Measurements from ENCODE around the gene SULT4A1. TPM values are rescaled to one million over a fixed set of nuclear protein-coding genes. Genes with fewer than 3 reads are reported as not detected.

SULT4A1 gene
- polyA plus RNA-seq, 3 donors: not detected

DNA sequence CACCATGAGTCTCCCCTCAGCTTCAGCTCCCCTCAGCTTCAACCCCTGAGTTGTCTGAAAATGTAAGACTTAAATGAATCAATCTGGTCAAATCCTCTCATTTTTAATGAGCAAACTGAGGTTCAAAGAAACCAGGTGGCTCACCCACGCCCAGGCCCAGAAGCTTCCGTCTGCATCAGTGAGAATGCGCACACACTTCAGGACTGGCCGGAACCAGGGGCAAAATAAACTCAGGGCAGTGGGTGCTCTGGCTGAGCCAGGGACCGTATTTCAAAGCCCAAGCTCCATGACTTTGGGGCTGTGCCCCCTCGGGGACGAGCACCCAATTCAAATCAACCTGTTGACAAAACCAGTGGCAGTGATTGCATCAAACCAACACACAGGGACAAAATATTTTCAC, 3.1 kb downstream of the SULT4A1 start:
- WGBS (ENCODE audit: insufficient coverage): 84% methylated on average over 6 of the region's 7 CpGs
- Mint-ChIP-seq H3K9me3 (peaks cover 0 to 22% (median 10%) of the 10 kb centered on the region in 7 donors), H3K36me3 (peaks cover 0 to 4% of the 10 kb centered on the region in 2 donors), H3K4me3 (no peak overlapping the region), H3K27me3 (ENCODE audit: low read depth in 3 of 3) (peaks cover 33 to 48% (median 38%) of the 10 kb centered on the region in 3 donors), H3K27ac (no peak overlapping the region), H3K4me1 (no peaks in the 10 kb centered on the region)
- H3K4me2 ChIP-seq (replicated peaks; ENCODE audit: extremely low read depth, low read length, poor library complexity, severe bottlenecking): no peak overlapping the region
- peaks cover 17 to 31% of the 10 kb centered on the region in 2 donors for H3K27me3 ChIP-seq (ENCODE audit: control insufficient read depth in 2 of 2, insufficient read depth in 2 of 2, low read length in 2 of 2)
- H3K9ac ChIP-seq (ENCODE audit: insufficient read depth, low read length, poor library complexity, severe bottlenecking): no peak overlapping the region
- DNase-seq: no peak
- H3K27ac ChIP-seq (ENCODE audit: low read depth in 1 of 2, low read length in 2 of 2): no peak overlapping the region
- no peaks in the 10 kb centered on the region for H3K79me2 ChIP-seq (ENCODE audit: insufficient read depth, low read length)
- H3K36me3 ChIP-seq (replicated peaks in 1 of 2; ENCODE audit: control insufficient read depth in 1 of 2, insufficient read depth in 2 of 2, low read length in 2 of 2): no peaks in the 10 kb centered on the region
- H4K20me1 ChIP-seq (ENCODE audit: insufficient read depth, low read length): no peaks in the 10 kb centered on the region
- TF ChIP-seq, protein P1, sequence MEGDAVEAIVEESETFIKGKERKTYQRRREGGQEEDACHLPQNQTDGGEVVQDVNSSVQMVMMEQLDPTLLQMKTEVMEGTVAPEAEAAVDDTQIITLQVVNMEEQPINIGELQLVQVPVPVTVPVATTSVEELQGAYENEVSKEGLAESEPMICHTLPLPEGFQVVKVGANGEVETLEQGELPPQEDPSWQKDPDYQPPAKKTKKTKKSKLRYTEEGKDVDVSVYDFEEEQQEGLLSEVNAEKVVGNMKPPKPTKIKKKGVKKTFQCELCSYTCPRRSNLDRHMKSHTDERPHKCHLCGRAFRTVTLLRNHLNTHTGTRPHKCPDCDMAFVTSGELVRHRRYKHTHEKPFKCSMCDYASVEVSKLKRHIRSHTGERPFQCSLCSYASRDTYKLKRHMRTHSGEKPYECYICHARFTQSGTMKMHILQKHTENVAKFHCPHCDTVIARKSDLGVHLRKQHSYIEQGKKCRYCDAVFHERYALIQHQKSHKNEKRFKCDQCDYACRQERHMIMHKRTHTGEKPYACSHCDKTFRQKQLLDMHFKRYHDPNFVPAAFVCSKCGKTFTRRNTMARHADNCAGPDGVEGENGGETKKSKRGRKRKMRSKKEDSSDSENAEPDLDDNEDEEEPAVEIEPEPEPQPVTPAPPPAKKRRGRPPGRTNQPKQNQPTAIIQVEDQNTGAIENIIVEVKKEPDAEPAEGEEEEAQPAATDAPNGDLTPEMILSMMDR (IDR thresholded peaks at IDR 0.05): no peak
- no peaks in the 10 kb centered on the region for H3K4me1 ChIP-seq (ENCODE audit: control insufficient read depth in 1 of 2, insufficient read depth in 2 of 2, low read length in 2 of 2)
- no peak overlapping the region for H2AFZ ChIP-seq (ENCODE audit: insufficient read depth, low read depth, low read length, poor library complexity, severe bottlenecking)
- intact Hi-C loops (cut with micrococcal nuclease): no loop called here
- no peak overlapping the region for H3K4me3 ChIP-seq (replicated peaks in 1 of 3; ENCODE audit: low read depth in 2 of 3, low read length in 3 of 3)
- no peaks in the 10 kb centered on the region for H3K9me3 ChIP-seq (replicated peaks in 1 of 2; ENCODE audit: control insufficient read depth in 1 of 2, insufficient read depth in 1 of 2, low read length in 2 of 2)

DNA sequence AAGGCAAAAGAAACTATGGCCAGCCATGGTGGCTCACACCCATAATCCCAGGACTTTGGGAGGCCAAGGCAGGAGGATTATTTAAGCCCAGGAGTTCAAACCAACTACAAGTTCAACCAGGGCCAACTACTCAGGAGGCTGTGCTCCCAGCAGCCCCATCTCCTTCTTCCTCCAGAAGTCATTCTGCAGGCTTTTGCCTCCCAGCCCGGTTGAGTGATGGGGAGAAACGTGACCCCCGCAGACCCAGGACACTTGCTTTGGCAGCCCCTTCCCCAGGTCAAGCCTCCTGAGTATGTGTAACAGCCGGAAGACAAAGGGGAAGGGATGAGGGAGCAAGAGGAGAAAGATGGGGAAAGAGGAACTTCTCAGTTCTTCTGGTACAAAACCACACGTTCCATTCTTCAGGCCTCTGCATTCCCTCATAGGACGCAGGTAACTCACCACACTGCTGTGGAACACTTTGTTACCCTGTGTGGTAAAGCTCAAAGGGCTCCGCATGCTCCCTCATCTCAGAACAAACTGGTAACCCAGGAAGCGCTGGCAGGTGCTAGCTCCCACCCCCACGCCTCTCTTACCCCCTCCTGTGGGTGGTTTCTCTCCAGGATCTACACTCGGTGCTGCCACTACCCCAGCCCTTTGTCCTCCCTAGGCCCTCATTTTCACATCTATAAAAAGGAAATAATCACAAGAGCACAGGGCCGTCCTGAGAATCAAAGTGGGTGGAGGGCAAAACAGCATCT, 4.0 kb downstream of the SULT4A1 start:
- peaks cover 0 to 22% (median 10%) of the 10 kb centered on the region in 7 donors for H3K9me3 Mint-ChIP-seq
- WGBS (ENCODE audit: insufficient coverage): 14% methylated on average over 2 of the region's 11 CpGs

More for the DNA sequence above, 4.0 kb downstream of the SULT4A1 start:
- Histone ChIP-seq H3K27me3 (ENCODE audit: control insufficient read depth in 2 of 2, insufficient read depth in 2 of 2, low read length in 2 of 2) (peaks cover 9 to 22% of the 10 kb centered on the region in 2 donors), H4K20me1 (ENCODE audit: insufficient read depth, low read length) (no peaks in the 10 kb centered on the region), H3K79me2 (ENCODE audit: insufficient read depth, low read length) (no peaks in the 10 kb centered on the region), H3K36me3 (replicated peaks in 1 of 2; ENCODE audit: control insufficient read depth in 1 of 2, insufficient read depth in 2 of 2, low read length in 2 of 2) (no peaks in the 10 kb centered on the region), H3K27ac (ENCODE audit: low read depth in 1 of 2, low read length in 2 of 2) (no peak overlapping the region), H3K9me3 (replicated peaks in 1 of 2; ENCODE audit: control insufficient read depth in 1 of 2, insufficient read depth in 1 of 2, low read length in 2 of 2) (no peaks in the 10 kb centered on the region), H3K4me3 (replicated peaks in 1 of 3; ENCODE audit: low read depth in 2 of 3, low read length in 3 of 3) (no peak overlapping the region), H3K4me2 (replicated peaks; ENCODE audit: extremely low read depth, low read length, poor library complexity, severe bottlenecking) (no peak overlapping the region), H3K9ac (ENCODE audit: insufficient read depth, low read length, poor library complexity, severe bottlenecking) (no peak overlapping the region), H2AFZ (ENCODE audit: insufficient read depth, low read depth, low read length, poor library complexity, severe bottlenecking) (no peak overlapping the region), H3K4me1 (ENCODE audit: control insufficient read depth in 1 of 2, insufficient read depth in 2 of 2, low read length in 2 of 2) (no peaks in the 10 kb centered on the region)
- no peak for DNase-seq
- Mint-ChIP-seq H3K27ac (no peak overlapping the region), H3K4me3 (no peak overlapping the region), H3K27me3 (ENCODE audit: low read depth in 3 of 3) (peaks cover 25 to 40% (median 31%) of the 10 kb centered on the region in 3 donors), H3K36me3 (peaks cover 0 to 4% of the 10 kb centered on the region in 2 donors), H3K4me1 (no peaks in the 10 kb centered on the region)
- TF ChIP-seq, protein P1 (IDR thresholded peaks at IDR 0.05): no peak
- intact Hi-C loops (cut with micrococcal nuclease): no loop called here
